Endodermal cell (in vitro differentiated cells): ENCODE results near the gene PLXNC1. TPM values are rescaled to one million over a fixed set of nuclear protein-coding genes. Genes with fewer than 3 reads are reported as not detected.
"Not testable (repeated sequence)": the region's sequence is repeated elsewhere in the genome, so short reads cannot be mapped to it uniquely, and the experiment has no call there.

Experiments
- DNase-seq: peaks from one replicate; pipeline ENCODE4 v3.0.0-alpha.2; 2017
- H3K27ac ChIP-seq: 2 replicates; pipeline ENCODE4 v1.5.1; 2013; ENCODE audit warnings: mild to moderate bottlenecking, low read depth, low read length, moderate library complexity
- H3K27me3 ChIP-seq: 2 replicates; pipeline ENCODE4 v1.6.1; 2013; ENCODE audit warnings: mild to moderate bottlenecking, low read length, moderate library complexity; ENCODE audit not compliant: insufficient read depth, control insufficient read depth, poor library complexity, severe bottlenecking
- H3K36me3 ChIP-seq: 2 replicates; pipeline ENCODE4 v1.7.0; 2013; ENCODE audit warnings: mild to moderate bottlenecking, low read length, moderate library complexity; ENCODE audit not compliant: control insufficient read depth, insufficient read depth
- H3K4me1 ChIP-seq: one replicate; pipeline ENCODE4 v1.7.0; 2013; ENCODE audit warnings: low read length; ENCODE audit not compliant: control insufficient read depth, insufficient read depth
- H3K4me3 ChIP-seq: 2 replicates; pipeline ENCODE4 v1.5.1; 2013; ENCODE audit warnings: mild to moderate bottlenecking, low read length, moderate library complexity
- H3K9ac ChIP-seq: 2 replicates; pipeline ENCODE4 v1.6.1; 2013; ENCODE audit warnings: mild to moderate bottlenecking, low read length, moderate library complexity; ENCODE audit not compliant: poor library complexity, severe bottlenecking; ENCODE audit errors: extremely low read depth
- H3K9me3 ChIP-seq: 2 replicates; pipeline ENCODE4 v1.6.1; 2013; ENCODE audit warnings: mild to moderate bottlenecking, low read length, moderate library complexity; ENCODE audit not compliant: control insufficient read depth
- H3K27ac Mint-ChIP-seq: 2 replicates; pipeline ENCODE4 v1.8.0; 2020; ENCODE audit warnings: mixed read lengths
- H3K27me3 Mint-ChIP-seq: 2 replicates; pipeline ENCODE4 v1.8.0; 2021; ENCODE audit warnings: mild to moderate bottlenecking, mixed read lengths; ENCODE audit not compliant: insufficient read depth
- H3K36me3 Mint-ChIP-seq: 2 replicates; pipeline ENCODE4 v1.8.0; 2020; ENCODE audit warnings: low read depth, mixed read lengths
- H3K4me1 Mint-ChIP-seq: 2 replicates; pipeline ENCODE4 v1.8.0; 2020; ENCODE audit warnings: mixed read lengths
- H3K4me3 Mint-ChIP-seq: 2 replicates; pipeline ENCODE4 v1.8.0; 2020; ENCODE audit warnings: mild to moderate bottlenecking, moderate library complexity, mixed read lengths
- H3K9me3 Mint-ChIP-seq: 2 replicates; pipeline ENCODE4 v1.8.0; 2020; ENCODE audit warnings: mild to moderate bottlenecking, mixed read lengths
- CTCF ChIP-seq: fragments of 200-600 bp; sonication (generic); conservative IDR thresholded peaks from 2 replicates; pipeline ENCODE4 v1.5.0; 2021; ENCODE audit warnings: antibody characterized with exemption, mild to moderate bottlenecking
- WGBS, 2 experiments: methylation state at CpG; one replicate each; pipeline versions ENCODE4 v1.1.5 to v1.1.7; 2013; ENCODE audit warnings: missing lambda C conversion rate in 2 of 2, mixed read lengths in 1 of 2; ENCODE audit not compliant: insufficient coverage in 1 of 2, insufficient read length in 1 of 2; 5-methylcytosine and 5-hydroxymethylcytosine counted together
- total RNA-seq, 2 donors: library from RNA; stranded (reverse); fragmentation: NEBNext Ultra II Directional in 1 of 2; extraction: Animal tissue kit (Norgen Biotek cat#: 25700) in 1 of 2; gene quantifications; 2 replicates in 1 of 2; 3 replicates in 1 of 2; pipeline ENCODE4 v1.2.1, GENCODE V29; 2021

The PLXNC1 gene
- total RNA-seq, 2 donors from 2014 or later = 1.6 to 1.9 TPM

GRCh38 chr12:94309373-94309772, 161.0 kb downstream of the PLXNC1 start:
- peaks cover 48% of the 10 kb centered on the region for H3K36me3 ChIP-seq
- WGBS, 2 experiments = 80 to 89% methylated on average over 1 to 5 of the region's 5 CpGs
- H3K4me1 Mint-ChIP-seq = peaks cover 15% of the 10 kb centered on the region

DNA sequence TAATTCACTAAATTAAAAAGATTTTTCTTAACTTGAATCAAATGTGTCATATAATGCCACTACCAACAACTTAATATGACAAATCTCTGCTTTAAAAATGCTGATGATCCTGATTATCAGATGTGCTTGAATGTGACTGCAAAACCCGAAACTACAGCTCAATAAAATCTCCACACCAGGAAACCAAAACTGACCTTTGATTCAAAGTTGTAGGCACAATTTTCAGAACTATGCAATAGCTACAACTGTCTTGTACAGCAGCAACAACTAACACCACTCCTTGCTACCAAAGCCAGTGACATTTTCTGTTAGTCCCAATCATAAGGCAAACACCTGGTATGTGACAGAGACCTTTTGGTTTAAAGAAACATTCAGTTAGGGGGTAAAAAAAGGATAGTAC, 164.0 kb downstream of the PLXNC1 start:
- no peak overlapping the region for H3K9ac ChIP-seq
- H3K4me1 Mint-ChIP-seq = no peaks in the 10 kb centered on the region
- peaks cover 9% of the 10 kb centered on the region for H3K9me3 Mint-ChIP-seq
- peaks cover 8% of the 10 kb centered on the region for H3K9me3 ChIP-seq
- WGBS, 2 experiments = 83% methylated on average over 1 of the region's 1 CpG; no CpG with 5 or more reads in 1 of the 2 experiments
- DNase-seq = no peak
- H3K27me3 ChIP-seq = no peaks in the 10 kb centered on the region
- H3K36me3 ChIP-seq = peaks cover 29% of the 10 kb centered on the region
- no peak for TF ChIP-seq CTCF
- no peak overlapping the region for H3K27ac ChIP-seq
- H3K4me1 ChIP-seq = no peaks in the 10 kb centered on the region
- no peaks in the 10 kb centered on the region for H3K27me3 Mint-ChIP-seq
- no peak overlapping the region for H3K4me3 Mint-ChIP-seq
- H3K4me3 ChIP-seq = no peak overlapping the region
- no peak overlapping the region for H3K27ac Mint-ChIP-seq
- peaks cover 31% of the 10 kb centered on the region for H3K36me3 Mint-ChIP-seq

More at GRCh38 chr12:94309373-94309772, 161.0 kb downstream of the PLXNC1 start:
- H3K4me3 Mint-ChIP-seq = no peak overlapping the region
- H3K27ac Mint-ChIP-seq = no peak overlapping the region
- Histone ChIP-seq H3K9ac (no peak overlapping the region), H3K4me3 (no peak overlapping the region), H3K4me1 (peaks cover 5% of the 10 kb centered on the region), H3K9me3 (no peaks in the 10 kb centered on the region), H3K27ac (no peak overlapping the region), H3K27me3 (no peaks in the 10 kb centered on the region)
- DNase-seq = no peak
- no peak for TF ChIP-seq CTCF
- no peaks in the 10 kb centered on the region for H3K27me3 Mint-ChIP-seq
- peaks cover 29% of the 10 kb centered on the region for H3K36me3 Mint-ChIP-seq
- no peaks in the 10 kb centered on the region for H3K9me3 Mint-ChIP-seq

DNA sequence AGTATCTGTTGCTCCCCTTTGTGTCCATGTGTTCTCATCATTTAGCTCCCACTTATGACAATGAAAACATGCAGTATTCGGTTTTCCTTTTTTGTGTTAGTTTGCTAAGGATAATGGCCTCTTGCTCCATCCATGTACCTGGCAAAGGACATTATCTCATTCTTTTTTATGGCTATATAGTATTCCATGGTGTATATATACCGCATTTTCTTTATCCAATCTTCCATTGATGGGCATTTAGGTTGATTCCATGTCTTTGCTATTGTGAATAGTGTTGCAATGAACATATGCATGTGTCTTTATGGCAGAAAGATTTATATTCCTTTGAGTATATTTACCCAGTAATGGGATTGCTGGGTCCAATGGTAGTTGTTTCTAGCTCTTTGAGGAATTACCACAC, 168.2 kb downstream of the PLXNC1 start:
- H3K4me1 ChIP-seq, H3K4me1 Mint-ChIP-seq, H3K27me3 ChIP-seq, H3K9ac ChIP-seq, H3K4me3 ChIP-seq, H3K4me3 Mint-ChIP-seq, DNase-seq, H3K27ac ChIP-seq, H3K27ac Mint-ChIP-seq, H3K27me3 Mint-ChIP-seq: not testable (repeated sequence)
- peaks cover 50% of the 10 kb centered on the region for H3K9me3 ChIP-seq
- Mint-ChIP-seq H3K9me3 (peaks cover 51% of the 10 kb centered on the region), H3K36me3 (peaks cover 33% of the 10 kb centered on the region)
- peaks cover 19% of the 10 kb centered on the region for H3K36me3 ChIP-seq
- 88 to 100% methylated on average over 1 to 2 of the region's 2 CpGs for WGBS, 2 experiments

DNA sequence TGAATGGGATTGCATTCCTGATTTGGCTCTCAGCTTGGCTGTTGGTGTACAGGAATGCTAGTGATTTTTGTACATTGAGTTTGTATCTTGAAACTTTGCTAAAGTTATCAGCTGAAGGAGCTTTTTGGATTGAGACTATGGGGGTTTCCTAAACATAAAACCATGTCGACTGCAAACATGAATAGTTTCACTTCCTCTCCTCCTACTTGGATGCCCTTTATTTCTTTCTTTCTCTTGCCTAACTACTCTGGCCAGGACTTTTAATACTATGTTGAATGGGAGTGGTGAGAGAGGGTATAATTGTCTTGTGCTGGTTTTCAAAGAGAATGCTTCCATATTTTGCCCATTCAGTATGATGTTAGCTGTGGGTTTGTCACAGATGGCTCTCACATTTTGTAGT, 169.8 kb downstream of the PLXNC1 start:
- peaks cover 55% of the 10 kb centered on the region for H3K9me3 ChIP-seq
- H3K4me3 ChIP-seq = no peak overlapping the region
- H3K27ac ChIP-seq = no peak overlapping the region
- WGBS, 2 experiments = no CpG with 5 or more reads among the region's 1 CpG
- Mint-ChIP-seq H3K4me1 (no peaks in the 10 kb centered on the region), H3K27ac (no peak overlapping the region), H3K36me3 (peaks cover 39% of the 10 kb centered on the region), H3K4me3 (no peak overlapping the region), H3K27me3 (no peaks in the 10 kb centered on the region), H3K9me3 (peaks cover 53% of the 10 kb centered on the region)
- H3K36me3 ChIP-seq = peaks cover 33% of the 10 kb centered on the region
- no peak for DNase-seq
- no peaks in the 10 kb centered on the region for H3K27me3 ChIP-seq
- H3K4me1 ChIP-seq = no peaks in the 10 kb centered on the region
- TF ChIP-seq CTCF = no peak
- H3K9ac ChIP-seq = no peak overlapping the region
